Measurements from ENCODE around the gene TOP1. TPM values are rescaled to one million over a fixed set of nuclear protein-coding genes. Genes with fewer than 3 reads are reported as not detected.

Gene TOP1
- total RNA-seq, 1 experiment from 2014 or later = 144 TPM

- Histone ChIP-seq H3K9me3 (no peaks in the 10 kb centered on the region), H3K4me1 (peaks cover 61% of the 10 kb centered on the region), H3K36me3 (ENCODE audit: control insufficient read depth, insufficient read depth, low read length) (peaks cover 4% of the 10 kb centered on the region), H3K4me3 (ENCODE audit: low read depth, low read length) (no peak overlapping the region), H3K27me3 (replicated peaks; ENCODE audit: control insufficient read depth, insufficient read depth, low read length) (no peaks in the 10 kb centered on the region)
- no peak for TF ChIP-seq CTCF (IDR thresholded peaks at IDR 0.05; ENCODE audit: insufficient read depth in 1 of 2, low read depth in 1 of 2, low read length in 1 of 2, severe bottlenecking in 1 of 2, unreplicated experiment in 1 of 2)
- Mint-ChIP-seq H3K9me3 (ENCODE audit: unreplicated experiment) (no peaks in the 10 kb centered on the region), H3K4me1 (ENCODE audit: low read depth, unreplicated experiment) (peaks cover 71% of the 10 kb centered on the region), H3K4me3 (ENCODE audit: unreplicated experiment) (no peak overlapping the region), H3K27ac (ENCODE audit: unreplicated experiment) (no peak overlapping the region), H3K36me3 (ENCODE audit: insufficient read depth, unreplicated experiment) (peaks cover 17% of the 10 kb centered on the region), H3K27me3 (ENCODE audit: insufficient read depth, unreplicated experiment) (no peaks in the 10 kb centered on the region)
- no TSS peak for BruUV-seq (replicated peaks)
- ChIA-PET POLR2A (no interaction called here), CTCF (interaction anchor here (0.7 to 7.8 kb wide), 4 partner anchors 17 to 78 kb away, joined by 3 to 47 read pairs (median 4); no protein-coding TSS in a partner anchor)
- intact Hi-C loops (cut with micrococcal nuclease; ENCODE audit: unreplicated experiment) = no loop called here
- no peak for DNase-seq
Measured at GRCh38 chr20:41046716-41047115, 18.1 kb downstream of the TOP1 start.

- H3K4me3 Mint-ChIP-seq (ENCODE audit: unreplicated experiment) = no peak overlapping the region
- CTCF ChIA-PET = interaction anchor here (0.7 to 7.8 kb wide), 2 partner anchors 45 to 56 kb away, joined by 3 to 47 read pairs; no protein-coding TSS in a partner anchor
Measured at GRCh38 chr20:41047279-41047974, 18.8 kb downstream of the TOP1 start.

GRCh38 chr20:41047975-41048305 lies 19.3 kb downstream of the TOP1 start:
- ChIA-PET POLR2A (interaction anchor here (0.6 kb wide), 1 partner anchor 57 kb away, joined by 3 read pairs; no protein-coding TSS in a partner anchor), CTCF (interaction anchor here (7.8 kb wide), 1 partner anchor 57 kb away, joined by 47 read pairs; no protein-coding TSS in a partner anchor)
- Histone ChIP-seq H3K9me3 (no peaks in the 10 kb centered on the region), H3K4me3 (ENCODE audit: low read depth, low read length) (no peak overlapping the region), H3K36me3 (ENCODE audit: control insufficient read depth, insufficient read depth, low read length) (peaks cover 3% of the 10 kb centered on the region; the same call in 1 of the 2 replicates), H3K4me1 (peaks cover 61% of the 10 kb centered on the region), H3K27me3 (replicated peaks; ENCODE audit: control insufficient read depth, insufficient read depth, low read length) (no peaks in the 10 kb centered on the region)
- Mint-ChIP-seq H3K4me3 (ENCODE audit: unreplicated experiment) (no peak overlapping the region), H3K36me3 (ENCODE audit: insufficient read depth, unreplicated experiment) (peaks cover 17% of the 10 kb centered on the region), H3K27ac (ENCODE audit: unreplicated experiment) (no peak overlapping the region), H3K27me3 (ENCODE audit: insufficient read depth, unreplicated experiment) (no peaks in the 10 kb centered on the region), H3K9me3 (ENCODE audit: unreplicated experiment) (no peaks in the 10 kb centered on the region), H3K4me1 (ENCODE audit: low read depth, unreplicated experiment) (peaks cover 66% of the 10 kb centered on the region)
- intact Hi-C loops (cut with micrococcal nuclease; ENCODE audit: unreplicated experiment) = loop anchor here (1.0 kb wide), 1 partner anchor 30 kb away; no protein-coding TSS in a partner anchor
- no peak for TF ChIP-seq CTCF (IDR thresholded peaks at IDR 0.05; ENCODE audit: insufficient read depth in 1 of 2, low read depth in 1 of 2, low read length in 1 of 2, severe bottlenecking in 1 of 2, unreplicated experiment in 1 of 2)
- DNase-seq = no peak
- BruUV-seq (replicated peaks) = no TSS peak

More at GRCh38 chr20:41047279-41047974, 18.8 kb downstream of the TOP1 start:
- no peak for DNase-seq
- H3K27me3 Mint-ChIP-seq (ENCODE audit: insufficient read depth, unreplicated experiment) = no peaks in the 10 kb centered on the region
- H3K36me3 Mint-ChIP-seq (ENCODE audit: insufficient read depth, unreplicated experiment) = peaks cover 17% of the 10 kb centered on the region
- no peaks in the 10 kb centered on the region for H3K9me3 Mint-ChIP-seq (ENCODE audit: unreplicated experiment)
- H3K9me3 ChIP-seq = no peaks in the 10 kb centered on the region
- peaks cover 61% of the 10 kb centered on the region for H3K4me1 ChIP-seq
- POLR2A ChIA-PET = interaction anchor here (0.6 kb wide), 1 partner anchor 57 kb away, joined by 3 read pairs; no protein-coding TSS in a partner anchor
- intact Hi-C loops (cut with micrococcal nuclease; ENCODE audit: unreplicated experiment) = no loop called here
- BruUV-seq (replicated peaks) = no TSS peak
- H3K27ac Mint-ChIP-seq (ENCODE audit: unreplicated experiment) = no peak overlapping the region
- H3K36me3 ChIP-seq (ENCODE audit: control insufficient read depth, insufficient read depth, low read length) = peaks cover 4% of the 10 kb centered on the region
- no peaks in the 10 kb centered on the region for H3K27me3 ChIP-seq (replicated peaks; ENCODE audit: control insufficient read depth, insufficient read depth, low read length)
- H3K4me1 Mint-ChIP-seq (ENCODE audit: low read depth, unreplicated experiment) = peaks cover 70% of the 10 kb centered on the region
- H3K4me3 ChIP-seq (ENCODE audit: low read depth, low read length) = no peak overlapping the region
- no peak for TF ChIP-seq CTCF (IDR thresholded peaks at IDR 0.05; ENCODE audit: insufficient read depth in 1 of 2, low read depth in 1 of 2, low read length in 1 of 2, severe bottlenecking in 1 of 2, unreplicated experiment in 1 of 2)
